Ectodermal cell (in vitro differentiated cells): Measurements from ENCODE around the gene ACLY.
"Not testable (repeated sequence)": the region's sequence is repeated elsewhere in the genome, so short reads cannot be mapped to it uniquely, and the experiment has no call there.

Source experiments
- H3K27ac ChIP-seq: 2 replicates; pipeline ENCODE4 v1.7.0; 2013; ENCODE audit warnings: mild to moderate bottlenecking, low read depth, low read length; ENCODE audit not compliant: insufficient read depth, poor library complexity, severe bottlenecking
- H3K27me3 ChIP-seq: 2 replicates; pipeline ENCODE4 v1.7.0; 2013; ENCODE audit warnings: mild to moderate bottlenecking, low read length; ENCODE audit not compliant: insufficient read depth, control insufficient read depth, poor library complexity, severe bottlenecking
- H3K36me3 ChIP-seq: one replicate; pipeline ENCODE4 v1.7.0; 2013; ENCODE audit warnings: low read length; ENCODE audit not compliant: control insufficient read depth, insufficient read depth
- H3K4me1 ChIP-seq: one replicate; pipeline ENCODE4 v1.7.0; 2013; ENCODE audit warnings: low read length; ENCODE audit not compliant: control insufficient read depth, insufficient read depth
- H3K4me3 ChIP-seq: 2 replicates; pipeline ENCODE4 v1.7.0; 2013; ENCODE audit warnings: low read depth, low read length, control low read depth; ENCODE audit not compliant: insufficient read depth
- H3K9me3 ChIP-seq: 2 replicates; pipeline ENCODE4 v1.7.0; 2013; ENCODE audit warnings: mild to moderate bottlenecking, low read length, moderate library complexity; ENCODE audit not compliant: control insufficient read depth
- WGBS, 2 experiments: methylation state at CpG; one replicate each; pipeline ENCODE4 v1.1.7; 2013; ENCODE audit warnings: missing lambda C conversion rate in 2 of 2; 5-methylcytosine and 5-hydroxymethylcytosine counted together

The ACLY gene

GRCh38 chr17:41860254-41860931, 58.4 kb downstream of the ACLY start:
- H3K4me3 ChIP-seq = no peak overlapping the region
- no peaks in the 10 kb centered on the region for H3K27me3 ChIP-seq
- WGBS, 2 experiments = 66 to 74% methylated on average over 3 of the region's 3 CpGs

GRCh38 chr17:41851382-41851781, 67.4 kb downstream of the ACLY start:
- H3K9me3 ChIP-seq, H3K4me1 ChIP-seq, H3K4me3 ChIP-seq, H3K27me3 ChIP-seq, H3K27ac ChIP-seq: not testable (repeated sequence)
- H3K36me3 ChIP-seq = peaks cover 20% of the 10 kb centered on the region
- 91% methylated on average over 14 of the region's 14 CpGs for WGBS, 2 experiments

More at GRCh38 chr17:41860254-41860931, 58.4 kb downstream of the ACLY start:
- Histone ChIP-seq H3K4me1 (peaks cover 15% of the 10 kb centered on the region), H3K9me3 (no peaks in the 10 kb centered on the region), H3K36me3 (no peaks in the 10 kb centered on the region), H3K27ac (no peak overlapping the region)

- no peak overlapping the region for H3K4me3 ChIP-seq
- H3K36me3 ChIP-seq = peaks cover 14% of the 10 kb centered on the region
Measured at GRCh38 chr17:41849251-41849990, 69.3 kb downstream of the ACLY start.

GRCh38 chr17:41848788-41849187, 70.0 kb downstream of the ACLY start:
- WGBS, 2 experiments = 98% methylated on average over 3 of the region's 4 CpGs
- Histone ChIP-seq H3K36me3 (peaks cover 8% of the 10 kb centered on the region), H3K9me3 (no peaks in the 10 kb centered on the region), H3K4me1 (no peaks in the 10 kb centered on the region), H3K27me3 (no peaks in the 10 kb centered on the region), H3K4me3 (no peak overlapping the region), H3K27ac (no peak overlapping the region)

More at GRCh38 chr17:41849251-41849990, 69.3 kb downstream of the ACLY start:
- Histone ChIP-seq H3K9me3 (no peaks in the 10 kb centered on the region), H3K27ac (no peak overlapping the region), H3K27me3 (no peaks in the 10 kb centered on the region), H3K4me1 (no peaks in the 10 kb centered on the region)
- WGBS, 2 experiments = 90 to 97% methylated on average over 2 to 3 of the region's 4 CpGs

- H3K4me3 ChIP-seq = no peak overlapping the region
- H3K4me1 ChIP-seq = no peaks in the 10 kb centered on the region
- no peaks in the 10 kb centered on the region for H3K36me3 ChIP-seq
- 92 to 94% methylated on average over 6 of the region's 6 CpGs for WGBS, 2 experiments
- H3K27ac ChIP-seq = no peak overlapping the region
- H3K9me3 ChIP-seq = no peaks in the 10 kb centered on the region
- no peaks in the 10 kb centered on the region for H3K27me3 ChIP-seq
Measured at GRCh38 chr17:41844971-41845370, 73.8 kb downstream of the ACLY start.

GRCh38 chr17:41840781-41841180, 78.0 kb downstream of the ACLY start:
- 90 to 93% methylated on average over 6 of the region's 6 CpGs for WGBS, 2 experiments
- H3K27me3 ChIP-seq, H3K4me1 ChIP-seq, H3K27ac ChIP-seq, H3K9me3 ChIP-seq, H3K4me3 ChIP-seq, H3K36me3 ChIP-seq: not testable (repeated sequence)

- not testable (repeated sequence) for H3K4me3 ChIP-seq
Measured at GRCh38 chr17:41839448-41839847, 79.3 kb downstream of the ACLY start.

GRCh38 chr17:41837761-41838538, 80.8 kb downstream of the ACLY start, which contains the start of gene KLHL10:
TSS of gene KLHL10 (plus strand) at chr17:41837825. CDS start at chr17:41837933, 108 bp downstream.
- Histone ChIP-seq H3K36me3 (no peaks in the 10 kb centered on the region), H3K27ac (no peak within 1 kb of the TSS), H3K9me3 (no peaks in the 10 kb centered on the region), H3K4me1 (peaks cover 8% of the 10 kb centered on the region), H3K27me3 (peaks cover 6% of the 10 kb centered on the region), H3K4me3 (peak within 1 kb of the TSS; percentile 96)
- WGBS, 2 experiments = 95% methylated on average over 15 of the region's 15 CpGs

More at GRCh38 chr17:41839448-41839847, 79.3 kb downstream of the ACLY start:
- not testable (repeated sequence) for H3K4me1 ChIP-seq, H3K27ac ChIP-seq, H3K9me3 ChIP-seq, H3K27me3 ChIP-seq, H3K36me3 ChIP-seq
- 84 to 100% methylated on average over 2 of the region's 2 CpGs for WGBS, 2 experiments

- Histone ChIP-seq H3K27ac (no peak overlapping the region), H3K4me3 (peak overlapping the region; percentile 96), H3K27me3 (peaks cover 6% of the 10 kb centered on the region), H3K4me1 (peaks cover 8% of the 10 kb centered on the region), H3K36me3 (peaks cover 8% of the 10 kb centered on the region), H3K9me3 (no peaks in the 10 kb centered on the region)
- 79 to 80% methylated on average over 21 of the region's 21 CpGs for WGBS, 2 experiments
Measured at GRCh38 chr17:41836550-41837196, 82.1 kb downstream of the ACLY start.
